Endodermal cell (in vitro differentiated cells): ENCODE results near the gene KNL1. TPM values are rescaled to one million over a fixed set of nuclear protein-coding genes. Genes with fewer than 3 reads are reported as not detected.

Experiments
- DNase-seq: peaks from one replicate; pipeline ENCODE4 v3.0.0-alpha.2; 2017
- H3K27ac ChIP-seq: 2 replicates; pipeline ENCODE4 v1.5.1; 2013; ENCODE audit warnings: mild to moderate bottlenecking, low read depth, low read length, moderate library complexity
- H3K27me3 ChIP-seq: 2 replicates; pipeline ENCODE4 v1.6.1; 2013; ENCODE audit warnings: mild to moderate bottlenecking, low read length, moderate library complexity; ENCODE audit not compliant: insufficient read depth, control insufficient read depth, poor library complexity, severe bottlenecking
- H3K36me3 ChIP-seq: 2 replicates; pipeline ENCODE4 v1.7.0; 2013; ENCODE audit warnings: mild to moderate bottlenecking, low read length, moderate library complexity; ENCODE audit not compliant: control insufficient read depth, insufficient read depth
- H3K4me1 ChIP-seq: one replicate; pipeline ENCODE4 v1.7.0; 2013; ENCODE audit warnings: low read length; ENCODE audit not compliant: control insufficient read depth, insufficient read depth
- H3K4me3 ChIP-seq: 2 replicates; pipeline ENCODE4 v1.5.1; 2013; ENCODE audit warnings: mild to moderate bottlenecking, low read length, moderate library complexity
- H3K9ac ChIP-seq: 2 replicates; pipeline ENCODE4 v1.6.1; 2013; ENCODE audit warnings: mild to moderate bottlenecking, low read length, moderate library complexity; ENCODE audit not compliant: poor library complexity, severe bottlenecking; ENCODE audit errors: extremely low read depth
- H3K9me3 ChIP-seq: 2 replicates; pipeline ENCODE4 v1.6.1; 2013; ENCODE audit warnings: mild to moderate bottlenecking, low read length, moderate library complexity; ENCODE audit not compliant: control insufficient read depth
- H3K27ac Mint-ChIP-seq: 2 replicates; pipeline ENCODE4 v1.8.0; 2020; ENCODE audit warnings: mixed read lengths
- H3K27me3 Mint-ChIP-seq: 2 replicates; pipeline ENCODE4 v1.8.0; 2021; ENCODE audit warnings: mild to moderate bottlenecking, mixed read lengths; ENCODE audit not compliant: insufficient read depth
- H3K36me3 Mint-ChIP-seq: 2 replicates; pipeline ENCODE4 v1.8.0; 2020; ENCODE audit warnings: low read depth, mixed read lengths
- H3K4me1 Mint-ChIP-seq: 2 replicates; pipeline ENCODE4 v1.8.0; 2020; ENCODE audit warnings: mixed read lengths
- H3K4me3 Mint-ChIP-seq: 2 replicates; pipeline ENCODE4 v1.8.0; 2020; ENCODE audit warnings: mild to moderate bottlenecking, moderate library complexity, mixed read lengths
- H3K9me3 Mint-ChIP-seq: 2 replicates; pipeline ENCODE4 v1.8.0; 2020; ENCODE audit warnings: mild to moderate bottlenecking, mixed read lengths
- CTCF ChIP-seq: fragments of 200-600 bp; sonication (generic); conservative IDR thresholded peaks from 2 replicates; pipeline ENCODE4 v1.5.0; 2021; ENCODE audit warnings: antibody characterized with exemption, mild to moderate bottlenecking
- WGBS, 2 experiments: methylation state at CpG; one replicate each; pipeline versions ENCODE4 v1.1.5 to v1.1.7; 2013; ENCODE audit warnings: missing lambda C conversion rate in 2 of 2, mixed read lengths in 1 of 2; ENCODE audit not compliant: insufficient coverage in 1 of 2, insufficient read length in 1 of 2; 5-methylcytosine and 5-hydroxymethylcytosine counted together
- total RNA-seq, 2 donors: library from RNA; stranded (reverse); fragmentation: NEBNext Ultra II Directional in 1 of 2; extraction: Animal tissue kit (Norgen Biotek cat#: 25700) in 1 of 2; gene quantifications; 2 replicates in 1 of 2; 3 replicates in 1 of 2; pipeline ENCODE4 v1.2.1, GENCODE V29; 2021

Gene KNL1
- total RNA-seq, 2 donors from 2014 or later: 17.6 to 32.6 TPM

GRCh38 chr15:40630313-40630712 is 36.3 kb downstream of the KNL1 start:
- H3K9me3 ChIP-seq: no peaks in the 10 kb centered on the region
- no peak overlapping the region for H3K4me3 ChIP-seq
- no peak for DNase-seq
- no peaks in the 10 kb centered on the region for H3K9me3 Mint-ChIP-seq
- 90 to 98% methylated on average over 2 of the region's 2 CpGs for WGBS, 2 experiments
- H3K4me1 Mint-ChIP-seq: no peaks in the 10 kb centered on the region
- H3K27me3 Mint-ChIP-seq: no peaks in the 10 kb centered on the region
- no peak for TF ChIP-seq CTCF
- no peak overlapping the region for H3K27ac Mint-ChIP-seq
- peaks cover 17% of the 10 kb centered on the region for H3K36me3 Mint-ChIP-seq
- no peak overlapping the region for H3K9ac ChIP-seq
- no peaks in the 10 kb centered on the region for H3K27me3 ChIP-seq
- H3K27ac ChIP-seq: no peak overlapping the region
- peaks cover 33% of the 10 kb centered on the region for H3K36me3 ChIP-seq
- no peak overlapping the region for H3K4me3 Mint-ChIP-seq
- no peaks in the 10 kb centered on the region for H3K4me1 ChIP-seq

- WGBS, 2 experiments: 96% methylated on average over 6 to 8 of the region's 9 CpGs
- H3K9ac ChIP-seq: no peak overlapping the region
- H3K9me3 Mint-ChIP-seq: no peaks in the 10 kb centered on the region
- no peaks in the 10 kb centered on the region for H3K27me3 Mint-ChIP-seq
- no peak overlapping the region for H3K27ac Mint-ChIP-seq
- no peaks in the 10 kb centered on the region for H3K9me3 ChIP-seq
- DNase-seq: no peak
- H3K4me3 ChIP-seq: no peak overlapping the region
- H3K4me3 Mint-ChIP-seq: no peak overlapping the region
- H3K4me1 Mint-ChIP-seq: no peaks in the 10 kb centered on the region
- H3K4me1 ChIP-seq: no peaks in the 10 kb centered on the region
- H3K27ac ChIP-seq: no peak overlapping the region
- H3K36me3 Mint-ChIP-seq: peaks cover 20% of the 10 kb centered on the region
- peaks cover 37% of the 10 kb centered on the region for H3K36me3 ChIP-seq
- TF ChIP-seq CTCF: no peak
- no peaks in the 10 kb centered on the region for H3K27me3 ChIP-seq
Observed at GRCh38 chr15:40633178-40633577, 39.1 kb downstream of the KNL1 start.

- Histone ChIP-seq H3K27me3 (no peaks in the 10 kb centered on the region), H3K27ac (no peak overlapping the region), H3K9ac (no peak overlapping the region), H3K4me1 (no peaks in the 10 kb centered on the region), H3K36me3 (peaks cover 37% of the 10 kb centered on the region), H3K4me3 (no peak overlapping the region), H3K9me3 (no peaks in the 10 kb centered on the region)
- Mint-ChIP-seq H3K9me3 (no peaks in the 10 kb centered on the region), H3K4me3 (no peak overlapping the region), H3K36me3 (peaks cover 10% of the 10 kb centered on the region), H3K27ac (no peak overlapping the region), H3K4me1 (no peaks in the 10 kb centered on the region), H3K27me3 (no peaks in the 10 kb centered on the region)
- no peak for TF ChIP-seq CTCF
- 93 to 100% methylated on average over 1 of the region's 4 CpGs for WGBS, 2 experiments
- DNase-seq: no peak
Observed at GRCh38 chr15:40637221-40637745, 43.2 kb downstream of the KNL1 start.
